ENCODE data around the gene SLC44A4. TPM values are rescaled to one million over a fixed set of nuclear protein-coding genes. Genes with fewer than 3 reads are reported as not detected.

The SLC44A4 gene
- total RNA-seq, 1 donor from 2014 or later = 1.8 TPM

DNA sequence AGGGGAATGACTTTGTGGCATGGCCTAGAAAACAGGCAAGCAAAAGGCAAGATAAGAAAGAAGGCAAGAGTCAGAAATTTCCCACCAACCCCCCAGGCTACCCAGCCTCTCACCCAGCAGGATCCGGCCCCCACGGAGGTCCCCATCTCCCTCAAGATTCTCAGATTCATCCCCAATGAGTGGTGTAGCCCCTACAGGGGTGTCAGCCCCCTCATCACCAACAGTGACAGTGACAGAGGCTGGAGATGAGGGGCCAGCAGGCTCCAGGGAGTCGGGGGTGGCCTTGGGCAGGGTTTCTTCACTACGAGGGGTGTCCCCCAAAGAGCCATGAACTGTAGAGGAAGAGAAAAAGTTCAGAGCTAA, 17.7 kb upstream of the SLC44A4 start:
- no peak for FAIRE-seq

DNA sequence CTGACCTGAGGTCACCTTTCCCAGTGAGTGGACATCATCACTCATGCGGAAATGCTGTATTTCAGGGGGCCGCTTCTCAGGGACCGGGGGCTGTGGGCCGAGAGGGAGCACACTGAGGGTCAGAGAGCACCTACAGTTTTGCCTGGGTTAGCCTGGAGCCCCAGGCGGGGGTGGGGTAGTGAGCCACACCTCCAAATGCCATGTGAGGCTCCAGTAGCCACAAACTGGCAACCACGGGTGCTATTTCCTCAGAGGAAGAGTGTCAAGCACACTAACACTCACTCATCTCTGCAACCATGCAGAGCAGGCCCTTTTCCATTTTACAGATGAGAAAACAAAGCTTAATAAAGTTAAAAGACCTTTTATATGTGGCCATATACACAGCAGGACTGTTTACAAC, 14.0 kb upstream of the SLC44A4 start:
- TF ChIP-seq, protein P1, sequence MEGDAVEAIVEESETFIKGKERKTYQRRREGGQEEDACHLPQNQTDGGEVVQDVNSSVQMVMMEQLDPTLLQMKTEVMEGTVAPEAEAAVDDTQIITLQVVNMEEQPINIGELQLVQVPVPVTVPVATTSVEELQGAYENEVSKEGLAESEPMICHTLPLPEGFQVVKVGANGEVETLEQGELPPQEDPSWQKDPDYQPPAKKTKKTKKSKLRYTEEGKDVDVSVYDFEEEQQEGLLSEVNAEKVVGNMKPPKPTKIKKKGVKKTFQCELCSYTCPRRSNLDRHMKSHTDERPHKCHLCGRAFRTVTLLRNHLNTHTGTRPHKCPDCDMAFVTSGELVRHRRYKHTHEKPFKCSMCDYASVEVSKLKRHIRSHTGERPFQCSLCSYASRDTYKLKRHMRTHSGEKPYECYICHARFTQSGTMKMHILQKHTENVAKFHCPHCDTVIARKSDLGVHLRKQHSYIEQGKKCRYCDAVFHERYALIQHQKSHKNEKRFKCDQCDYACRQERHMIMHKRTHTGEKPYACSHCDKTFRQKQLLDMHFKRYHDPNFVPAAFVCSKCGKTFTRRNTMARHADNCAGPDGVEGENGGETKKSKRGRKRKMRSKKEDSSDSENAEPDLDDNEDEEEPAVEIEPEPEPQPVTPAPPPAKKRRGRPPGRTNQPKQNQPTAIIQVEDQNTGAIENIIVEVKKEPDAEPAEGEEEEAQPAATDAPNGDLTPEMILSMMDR (IDR thresholded peaks at IDR 0.05; ENCODE audit: insufficient read depth, low read length, severe bottlenecking) = no peak
- Histone ChIP-seq H3K36me3 (ENCODE audit: control insufficient read depth, insufficient read depth, low read length) (peaks cover 13% of the 10 kb centered on the region), H3K27me3 (ENCODE audit: control insufficient read depth, insufficient read depth, low read length) (no peaks in the 10 kb centered on the region), H3K4me3 (ENCODE audit: low read depth, low read length) (no peak overlapping the region)
- no peak for FAIRE-seq
- no peak for DNase-seq (ENCODE audit: low read depth)

More for the DNA sequence above, 17.7 kb upstream of the SLC44A4 start:
- peak overlapping the region; percentile 97 for H3K4me3 ChIP-seq (ENCODE audit: low read depth, low read length)
- H3K27me3 ChIP-seq (ENCODE audit: control insufficient read depth, insufficient read depth, low read length) = no peaks in the 10 kb centered on the region
- TF ChIP-seq, protein P1 (IDR thresholded peaks at IDR 0.05; ENCODE audit: insufficient read depth, low read length, severe bottlenecking) = no peak
- peaks cover 4% of the 10 kb centered on the region for H3K36me3 ChIP-seq (ENCODE audit: control insufficient read depth, insufficient read depth, low read length)
- no peak for DNase-seq (ENCODE audit: low read depth)

DNA sequence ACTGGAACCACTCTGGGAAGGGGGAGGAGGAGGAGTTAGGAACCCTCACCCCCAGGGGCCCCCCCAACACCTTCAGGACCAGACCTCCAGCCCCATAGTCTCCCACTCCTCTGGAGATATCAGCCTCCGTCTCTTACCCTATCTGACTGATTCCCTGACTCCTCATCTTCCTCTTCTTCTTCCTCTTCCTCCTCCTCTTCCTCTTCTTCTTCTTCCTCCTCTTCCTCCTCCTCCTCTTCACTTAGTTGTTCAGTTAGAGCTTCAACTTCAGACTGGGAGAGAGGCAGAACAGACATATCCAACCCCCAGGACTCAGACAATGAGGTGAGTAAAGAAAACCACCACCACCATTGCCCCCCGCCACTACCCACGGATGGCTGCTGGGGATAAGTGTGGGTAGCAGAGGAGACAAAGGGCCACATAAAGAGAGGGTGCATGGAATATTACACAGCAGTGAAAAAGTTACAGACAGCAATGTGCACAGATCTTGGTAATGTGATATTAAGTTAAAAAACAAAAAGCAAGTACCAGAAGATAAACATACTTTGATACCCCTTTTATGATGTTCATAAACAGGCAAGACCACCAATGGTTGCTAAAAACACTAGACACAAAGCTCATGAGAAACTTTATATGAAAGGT, 10.7 kb upstream of the SLC44A4 start:
- no peak overlapping the region for H3K4me3 ChIP-seq (ENCODE audit: low read depth, low read length)

DNA sequence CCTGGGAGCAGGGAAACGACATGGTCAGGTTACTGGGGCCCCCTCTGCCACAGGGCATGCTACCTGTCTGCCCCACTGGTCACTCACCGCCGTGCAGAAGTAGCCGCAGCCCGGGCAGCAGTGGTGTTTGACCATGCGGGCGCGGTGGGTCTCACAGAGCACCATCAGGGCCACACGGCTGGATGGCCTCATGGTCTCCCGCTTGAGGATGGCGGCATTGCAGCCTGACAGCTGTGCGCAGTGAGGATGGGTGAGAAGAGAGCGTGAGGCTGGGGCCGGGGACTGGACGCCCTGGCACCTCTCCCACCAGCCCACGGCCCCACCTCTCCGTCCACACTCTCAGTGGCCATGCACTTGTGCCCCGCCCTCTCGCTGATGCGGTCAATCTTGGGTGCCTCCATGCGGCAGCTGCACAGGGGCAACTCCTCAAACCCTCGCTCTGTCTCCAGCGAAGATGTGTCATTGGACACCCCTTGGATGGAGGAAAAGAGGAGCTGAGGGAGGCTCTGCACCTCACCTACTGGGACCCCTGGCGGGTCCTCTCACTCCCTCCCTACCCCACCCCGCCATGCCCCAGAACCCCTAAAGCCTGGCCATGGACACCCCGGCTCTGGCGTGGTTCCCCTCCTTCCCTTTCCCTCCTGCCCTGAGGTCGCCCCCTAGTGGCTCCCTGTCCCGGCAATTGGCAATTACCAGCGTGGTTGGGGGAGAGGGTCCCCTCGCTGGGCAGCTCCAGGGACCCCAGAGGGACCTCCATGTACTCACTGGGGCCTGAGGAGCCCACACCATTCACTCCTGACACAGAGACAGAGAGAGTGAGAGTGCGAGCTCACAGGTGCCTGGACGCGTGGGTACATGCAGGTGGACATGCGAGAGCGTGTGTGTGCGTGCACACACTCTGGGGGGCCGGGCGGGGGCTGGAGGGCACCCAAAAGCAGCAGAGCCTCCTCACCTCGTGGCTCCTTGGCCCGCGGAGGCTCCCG, 9.8 kb upstream of the SLC44A4 start:
- H3K36me3 ChIP-seq (ENCODE audit: control insufficient read depth, insufficient read depth, low read length) = peaks cover 33% of the 10 kb centered on the region
- TF ChIP-seq, protein P1 (IDR thresholded peaks at IDR 0.05; ENCODE audit: insufficient read depth, low read length, severe bottlenecking) = peak; percentile 74
- FAIRE-seq (no peak), DNase-seq (ENCODE audit: low read depth) (no peak)
- no peak overlapping the region for H3K4me3 ChIP-seq (ENCODE audit: low read depth, low read length)
- H3K27me3 ChIP-seq (ENCODE audit: control insufficient read depth, insufficient read depth, low read length) = no peaks in the 10 kb centered on the region

More for the DNA sequence above, 10.7 kb upstream of the SLC44A4 start:
- FAIRE-seq (no peak), DNase-seq (ENCODE audit: low read depth) (no peak)
- Histone ChIP-seq H3K36me3 (ENCODE audit: control insufficient read depth, insufficient read depth, low read length) (peaks cover 30% of the 10 kb centered on the region), H3K27me3 (ENCODE audit: control insufficient read depth, insufficient read depth, low read length) (no peaks in the 10 kb centered on the region)
- TF ChIP-seq, protein P1 (IDR thresholded peaks at IDR 0.05; ENCODE audit: insufficient read depth, low read length, severe bottlenecking) = no peak

DNA sequence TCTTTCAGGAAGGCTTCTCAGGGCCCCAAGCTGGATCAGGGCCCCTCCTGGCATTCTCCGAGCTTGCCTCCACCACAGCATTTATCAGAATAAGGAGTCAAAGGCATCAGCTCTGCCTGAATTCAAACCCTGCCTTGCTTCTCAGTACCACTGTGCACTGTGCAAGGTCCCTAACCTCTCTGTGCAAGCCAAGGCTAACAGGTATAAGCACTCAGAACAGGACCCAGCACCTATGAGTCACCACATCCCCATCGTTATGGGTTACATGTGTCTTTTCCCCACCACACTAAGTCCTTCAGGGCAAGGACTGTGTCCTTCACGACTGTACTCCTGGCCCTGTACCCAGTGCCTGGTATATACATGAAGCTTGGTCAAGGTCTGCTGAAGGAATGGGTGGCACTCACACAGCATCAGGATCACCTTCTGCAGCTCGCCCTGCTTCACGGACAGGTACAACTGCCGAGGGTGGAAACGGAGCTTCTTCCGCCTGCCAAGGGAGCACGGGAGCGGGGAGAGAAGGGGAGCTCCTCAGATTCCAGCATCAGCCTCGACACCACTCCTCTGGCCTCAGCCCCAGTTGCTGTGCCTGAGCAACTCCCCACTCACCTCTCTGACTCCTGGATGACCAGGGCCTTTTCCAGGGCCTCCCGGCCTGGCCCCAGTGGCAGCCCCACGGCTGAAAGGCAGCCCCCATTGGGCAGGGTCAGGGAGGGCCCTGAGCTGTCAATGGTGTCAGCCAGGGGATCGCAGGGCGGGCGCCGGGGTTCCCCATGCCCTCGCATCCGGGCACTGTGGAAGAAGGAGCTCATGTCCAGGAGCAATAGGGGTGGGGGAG, 8.6 kb upstream of the SLC44A4 start:
- TF ChIP-seq, protein P1 (IDR thresholded peaks at IDR 0.05; ENCODE audit: insufficient read depth, low read length, severe bottlenecking) = no peak
- Histone ChIP-seq H3K4me3 (ENCODE audit: low read depth, low read length) (no peak overlapping the region), H3K36me3 (ENCODE audit: control insufficient read depth, insufficient read depth, low read length) (peaks cover 40% of the 10 kb centered on the region), H3K27me3 (ENCODE audit: control insufficient read depth, insufficient read depth, low read length) (no peaks in the 10 kb centered on the region)
- DNase-seq (ENCODE audit: low read depth) (no peak), FAIRE-seq (peak; percentile 95)
